ENCODE results near the gene EED.

EED gene

GRCh38 chr11:86246293-86246675, 1.7 kb downstream of the EED start:
- no peak for TF ChIP-seq GABPA (IDR thresholded peaks at IDR 0.05; ENCODE audit: low read depth)
- no peak for TF ChIP-seq POLR2AphosphoS5 (IDR thresholded peaks at IDR 0.05; ENCODE audit: low read depth)
- no peak for TF ChIP-seq REST (IDR thresholded peaks at IDR 0.05; ENCODE audit: insufficient replicate concordance, low read depth)
- H3K4me3 ChIP-seq (replicated peaks; ENCODE audit: insufficient read depth, low read length) = peak overlapping the region; percentile 73
- peak overlapping the region; percentile 99; the same call in 1 of the 2 replicates for H3K27ac ChIP-seq (replicated peaks)

GRCh38 chr11:86247608-86248007, 3.1 kb downstream of the EED start:
- Histone ChIP-seq H3K4me3 (replicated peaks; ENCODE audit: insufficient read depth, low read length) (no peak overlapping the region), H3K27ac (replicated peaks) (no peak overlapping the region), H3K27me3 (ENCODE audit: insufficient read depth, poor library complexity, severe bottlenecking) (no peaks in the 10 kb centered on the region)
- DNase-seq (ENCODE audit: low read depth in 1 of 2, low spot score in 1 of 2) = no peak
- TF ChIP-seq GABPA (IDR thresholded peaks at IDR 0.05; ENCODE audit: low read depth) (no peak), REST (IDR thresholded peaks at IDR 0.05; ENCODE audit: insufficient replicate concordance, low read depth) (no peak), POLR2AphosphoS5 (IDR thresholded peaks at IDR 0.05; ENCODE audit: low read depth) (no peak), SPI1 (IDR thresholded peaks at IDR 0.05; ENCODE audit: borderline replicate concordance, low read depth) (no peak)
- TF ChIP-seq, protein P1, sequence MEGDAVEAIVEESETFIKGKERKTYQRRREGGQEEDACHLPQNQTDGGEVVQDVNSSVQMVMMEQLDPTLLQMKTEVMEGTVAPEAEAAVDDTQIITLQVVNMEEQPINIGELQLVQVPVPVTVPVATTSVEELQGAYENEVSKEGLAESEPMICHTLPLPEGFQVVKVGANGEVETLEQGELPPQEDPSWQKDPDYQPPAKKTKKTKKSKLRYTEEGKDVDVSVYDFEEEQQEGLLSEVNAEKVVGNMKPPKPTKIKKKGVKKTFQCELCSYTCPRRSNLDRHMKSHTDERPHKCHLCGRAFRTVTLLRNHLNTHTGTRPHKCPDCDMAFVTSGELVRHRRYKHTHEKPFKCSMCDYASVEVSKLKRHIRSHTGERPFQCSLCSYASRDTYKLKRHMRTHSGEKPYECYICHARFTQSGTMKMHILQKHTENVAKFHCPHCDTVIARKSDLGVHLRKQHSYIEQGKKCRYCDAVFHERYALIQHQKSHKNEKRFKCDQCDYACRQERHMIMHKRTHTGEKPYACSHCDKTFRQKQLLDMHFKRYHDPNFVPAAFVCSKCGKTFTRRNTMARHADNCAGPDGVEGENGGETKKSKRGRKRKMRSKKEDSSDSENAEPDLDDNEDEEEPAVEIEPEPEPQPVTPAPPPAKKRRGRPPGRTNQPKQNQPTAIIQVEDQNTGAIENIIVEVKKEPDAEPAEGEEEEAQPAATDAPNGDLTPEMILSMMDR (IDR thresholded peaks at IDR 0.05; ENCODE audit: insufficient read depth, low read length) = no peak

More at GRCh38 chr11:86246293-86246675, 1.7 kb downstream of the EED start:
- DNase-seq (ENCODE audit: low read depth in 1 of 2, low spot score in 1 of 2) = no peak
- H3K27me3 ChIP-seq (ENCODE audit: insufficient read depth, poor library complexity, severe bottlenecking) = no peaks in the 10 kb centered on the region

GRCh38 chr11:86248609-86249008, 4.1 kb downstream of the EED start:
- TF ChIP-seq, protein P1 (IDR thresholded peaks at IDR 0.05; ENCODE audit: insufficient read depth, low read length) = no peak
- TF ChIP-seq REST (IDR thresholded peaks at IDR 0.05; ENCODE audit: insufficient replicate concordance, low read depth) (no peak), SPI1 (IDR thresholded peaks at IDR 0.05; ENCODE audit: borderline replicate concordance, low read depth) (no peak), POLR2AphosphoS5 (IDR thresholded peaks at IDR 0.05; ENCODE audit: low read depth) (no peak), GABPA (IDR thresholded peaks at IDR 0.05; ENCODE audit: low read depth) (no peak)
- no peak overlapping the region for H3K4me3 ChIP-seq (replicated peaks; ENCODE audit: insufficient read depth, low read length)
- no peaks in the 10 kb centered on the region for H3K27me3 ChIP-seq (ENCODE audit: insufficient read depth, poor library complexity, severe bottlenecking)
- no peak overlapping the region for H3K27ac ChIP-seq (replicated peaks)
- no peak for DNase-seq (ENCODE audit: low read depth in 1 of 2, low spot score in 1 of 2)
